Loucy (cell line): ENCODE results near the gene GIMAP5.

Source experiments
- H2AFZ ChIP-seq: fragments of 200-600 bp; sonication (generic); 2 replicates; pipeline ENCODE4 v1.6.0; 2016; ENCODE audit warnings: antibody characterized with exemption, mild to moderate bottlenecking, low read length, moderate library complexity
- H3F3A ChIP-seq: fragments of 200-600 bp; 2 replicates; pipeline ENCODE4 v1.6.0; 2016; ENCODE audit warnings: antibody characterized with exemption, low read depth, mild to moderate bottlenecking
- H3K27me3 ChIP-seq: fragments of 200-600 bp; sonication (generic); 2 replicates; pipeline ENCODE4 v1.6.1; 2014; ENCODE audit warnings: low read length, mild to moderate bottlenecking; ENCODE audit not compliant: insufficient read depth, poor library complexity, severe bottlenecking
- H3K36me3 ChIP-seq: fragments of 200-600 bp; sonication (generic); 2 replicates; pipeline ENCODE4 v1.6.1; 2016; ENCODE audit warnings: low read length; ENCODE audit not compliant: insufficient read depth
- H3K4me1 ChIP-seq: fragments of 200-600 bp; sonication (generic); 2 replicates; pipeline ENCODE4 v1.5.1; 2014; ENCODE audit warnings: low read length, mild to moderate bottlenecking; ENCODE audit not compliant: insufficient read depth, poor library complexity, severe bottlenecking
- H3K4me2 ChIP-seq: fragments of 200-600 bp; sonication (generic); 2 replicates; pipeline ENCODE4 v1.6.0; 2014; ENCODE audit warnings: antibody characterized with exemption, low read length, low read depth, mild to moderate bottlenecking; ENCODE audit not compliant: poor library complexity, severe bottlenecking
- H3K4me3 ChIP-seq: fragments of 200-600 bp; sonication (generic); 2 replicates; pipeline ENCODE4 v1.5.1; 2014; ENCODE audit warnings: low read length, mild to moderate bottlenecking, mixed read lengths; ENCODE audit not compliant: poor library complexity, severe bottlenecking
- H3K79me2 ChIP-seq: fragments of 200-600 bp; sonication (generic); 2 replicates; pipeline ENCODE4 v1.6.1; 2014; ENCODE audit warnings: low read length; ENCODE audit not compliant: insufficient read depth
- H3K9ac ChIP-seq: fragments of 200-600 bp; sonication (generic); 2 replicates; pipeline ENCODE4 v1.6.0; 2014; ENCODE audit warnings: mild to moderate bottlenecking, low read depth, low read length, moderate library complexity; ENCODE audit not compliant: poor library complexity, severe bottlenecking
- H3K9me2 ChIP-seq: fragments of 200-600 bp; sonication (generic); replicated peaks from 2 replicates; pipeline ENCODE4 v1.6.1; 2016; ENCODE audit warnings: low read depth, low read length, mixed read lengths
- H3K9me3 ChIP-seq: fragments of 200-600 bp; sonication (generic); 2 replicates; pipeline ENCODE4 v1.6.1; 2014; ENCODE audit warnings: mild to moderate bottlenecking, antibody characterized with exemption, low read length, low read depth; ENCODE audit not compliant: insufficient read depth
- H4K20me1 ChIP-seq: fragments of 200-600 bp; sonication (generic); 2 replicates; pipeline ENCODE4 v1.6.0; 2014; ENCODE audit warnings: antibody characterized with exemption, low read length, mild to moderate bottlenecking; ENCODE audit not compliant: insufficient read depth, poor library complexity, severe bottlenecking
- EZH2phosphoT487 ChIP-seq: fragments of 200-600 bp; IDR thresholded peaks from 2 replicates; pipeline ENCODE4 v1.6.1; 2018; ENCODE audit warnings: antibody characterized with exemption, mild to moderate bottlenecking, moderate library complexity, borderline replicate concordance
- TF ChIP-seq, protein P1 (sequence below): fragments of 200-600 bp; sonication (generic); conservative IDR thresholded peaks from 2 replicates; pipeline ENCODE4 v1.5.1; 2014; ENCODE audit warnings: mild to moderate bottlenecking, antibody characterized with exemption, low read length

The GIMAP5 gene

DNA sequence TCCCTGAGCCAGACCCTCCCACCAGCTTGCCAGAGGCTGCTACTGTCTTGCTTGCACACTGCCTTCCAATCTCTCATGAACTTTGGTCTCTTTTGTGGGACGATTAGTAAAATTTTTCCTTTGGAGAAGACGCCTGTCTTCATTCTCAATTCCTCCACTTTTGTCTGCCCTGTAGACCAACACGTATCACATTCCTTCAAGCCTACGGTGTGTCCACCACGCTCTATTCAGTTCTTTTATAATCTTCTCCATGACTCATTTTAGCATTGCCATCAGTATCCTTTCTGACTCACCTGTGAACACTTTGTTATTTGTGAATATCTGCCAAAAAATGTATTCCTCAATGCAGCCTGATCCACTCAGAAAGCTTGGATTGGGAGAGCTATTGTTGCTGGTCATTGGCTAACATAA lies 1.4 kb downstream of the GIMAP5 start:
- Histone ChIP-seq H3K4me1 (peaks cover 38% of the 10 kb centered on the region), H3F3A (no peaks in the 10 kb centered on the region), H3K4me3 (peak overlapping the region; percentile 76), H4K20me1 (no peaks in the 10 kb centered on the region), H3K9me3 (0 out of 2 replicates have a peak, but pooled peaks cover 4% of the 10 kb centered on the region), H2AFZ (no peak overlapping the region), H3K27me3 (no peaks in the 10 kb centered on the region), H3K9ac (peak overlapping the region; percentile 71), H3K9me2 (no peaks in the 10 kb centered on the region), H3K36me3 (0 out of 2 replicates have a peak, but pooled peaks cover 8% of the 10 kb centered on the region), H3K79me2 (peaks cover 31% of the 10 kb centered on the region), H3K4me2 (peak overlapping the region; percentile 80)
- TF ChIP-seq EZH2phosphoT487: no peak
- TF ChIP-seq, protein P1, sequence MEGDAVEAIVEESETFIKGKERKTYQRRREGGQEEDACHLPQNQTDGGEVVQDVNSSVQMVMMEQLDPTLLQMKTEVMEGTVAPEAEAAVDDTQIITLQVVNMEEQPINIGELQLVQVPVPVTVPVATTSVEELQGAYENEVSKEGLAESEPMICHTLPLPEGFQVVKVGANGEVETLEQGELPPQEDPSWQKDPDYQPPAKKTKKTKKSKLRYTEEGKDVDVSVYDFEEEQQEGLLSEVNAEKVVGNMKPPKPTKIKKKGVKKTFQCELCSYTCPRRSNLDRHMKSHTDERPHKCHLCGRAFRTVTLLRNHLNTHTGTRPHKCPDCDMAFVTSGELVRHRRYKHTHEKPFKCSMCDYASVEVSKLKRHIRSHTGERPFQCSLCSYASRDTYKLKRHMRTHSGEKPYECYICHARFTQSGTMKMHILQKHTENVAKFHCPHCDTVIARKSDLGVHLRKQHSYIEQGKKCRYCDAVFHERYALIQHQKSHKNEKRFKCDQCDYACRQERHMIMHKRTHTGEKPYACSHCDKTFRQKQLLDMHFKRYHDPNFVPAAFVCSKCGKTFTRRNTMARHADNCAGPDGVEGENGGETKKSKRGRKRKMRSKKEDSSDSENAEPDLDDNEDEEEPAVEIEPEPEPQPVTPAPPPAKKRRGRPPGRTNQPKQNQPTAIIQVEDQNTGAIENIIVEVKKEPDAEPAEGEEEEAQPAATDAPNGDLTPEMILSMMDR: no peak

DNA sequence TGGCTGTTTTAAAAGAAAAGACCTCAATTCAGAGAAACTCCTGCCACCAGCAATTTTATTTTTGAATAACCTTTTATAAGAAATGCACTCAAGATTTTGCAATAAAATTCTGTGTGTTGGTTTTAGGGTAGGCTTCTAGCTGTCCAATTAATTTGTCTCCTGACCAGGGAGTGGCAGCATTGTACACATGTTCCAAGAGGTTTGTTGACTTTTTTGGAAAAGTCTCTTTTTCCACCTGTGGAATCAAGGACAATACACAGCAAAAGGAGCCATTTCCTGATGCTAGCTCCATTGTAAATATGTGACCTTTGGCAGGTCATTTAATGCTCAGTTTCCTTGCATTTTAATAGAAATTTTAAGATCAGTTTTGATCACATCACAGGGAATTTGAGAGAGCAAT lies 1.8 kb downstream of the GIMAP5 start:
- peak overlapping the region; percentile 76 for H3K4me3 ChIP-seq

DNA sequence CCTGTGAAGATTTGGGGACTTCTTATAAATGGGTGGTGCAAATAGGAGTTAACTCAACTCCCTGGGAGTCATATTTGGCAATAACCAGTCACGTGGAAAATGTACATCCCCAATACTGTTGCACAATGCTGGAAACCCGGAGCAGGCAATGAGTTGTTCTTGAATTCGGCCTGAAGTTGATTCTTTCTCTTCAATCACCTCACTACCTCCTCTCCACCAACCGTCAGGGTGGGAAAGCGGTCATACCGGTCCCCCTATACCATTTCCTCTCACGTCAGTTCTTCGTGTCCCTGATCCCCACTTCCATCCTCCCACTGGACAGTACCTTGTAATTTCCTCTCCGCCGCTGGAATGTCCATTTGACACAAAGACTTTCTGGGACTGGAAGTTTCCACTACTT lies 2.8 kb downstream of the GIMAP5 start:
- H3F3A ChIP-seq: no peaks in the 10 kb centered on the region
- 0 out of 2 replicates have a peak, but pooled peaks cover 4% of the 10 kb centered on the region for H3K9me3 ChIP-seq
- no peaks in the 10 kb centered on the region for H4K20me1 ChIP-seq
- peaks cover 31% of the 10 kb centered on the region for H3K79me2 ChIP-seq
- no peak overlapping the region for H3K9ac ChIP-seq
- peak overlapping the region; percentile 9 for H3K4me2 ChIP-seq
- no peak for TF ChIP-seq EZH2phosphoT487
- TF ChIP-seq, protein P1: no peak
- H3K36me3 ChIP-seq: 0 out of 2 replicates have a peak, but pooled peaks cover 8% of the 10 kb centered on the region
- H3K9me2 ChIP-seq: no peaks in the 10 kb centered on the region
- H3K4me3 ChIP-seq: peak overlapping the region; percentile 76
- peaks cover 38% of the 10 kb centered on the region for H3K4me1 ChIP-seq
- H2AFZ ChIP-seq: no peak overlapping the region
- no peaks in the 10 kb centered on the region for H3K27me3 ChIP-seq

More for the DNA sequence above, 1.8 kb downstream of the GIMAP5 start:
- H3K9me3 ChIP-seq: 0 out of 2 replicates have a peak, but pooled peaks cover 4% of the 10 kb centered on the region
- peak overlapping the region; percentile 71 for H3K9ac ChIP-seq
- peaks cover 31% of the 10 kb centered on the region for H3K79me2 ChIP-seq
- peaks cover 38% of the 10 kb centered on the region for H3K4me1 ChIP-seq
- no peaks in the 10 kb centered on the region for H3F3A ChIP-seq
- H2AFZ ChIP-seq: no peak overlapping the region
- no peaks in the 10 kb centered on the region for H3K9me2 ChIP-seq
- H3K4me2 ChIP-seq: peak overlapping the region; percentile 80
- H3K36me3 ChIP-seq: 0 out of 2 replicates have a peak, but pooled peaks cover 8% of the 10 kb centered on the region
- no peaks in the 10 kb centered on the region for H4K20me1 ChIP-seq
- no peak for TF ChIP-seq EZH2phosphoT487
- TF ChIP-seq, protein P1: peak; percentile 68
- no peaks in the 10 kb centered on the region for H3K27me3 ChIP-seq
